Measurements from ENCODE around the gene CCDC192.

DNA sequence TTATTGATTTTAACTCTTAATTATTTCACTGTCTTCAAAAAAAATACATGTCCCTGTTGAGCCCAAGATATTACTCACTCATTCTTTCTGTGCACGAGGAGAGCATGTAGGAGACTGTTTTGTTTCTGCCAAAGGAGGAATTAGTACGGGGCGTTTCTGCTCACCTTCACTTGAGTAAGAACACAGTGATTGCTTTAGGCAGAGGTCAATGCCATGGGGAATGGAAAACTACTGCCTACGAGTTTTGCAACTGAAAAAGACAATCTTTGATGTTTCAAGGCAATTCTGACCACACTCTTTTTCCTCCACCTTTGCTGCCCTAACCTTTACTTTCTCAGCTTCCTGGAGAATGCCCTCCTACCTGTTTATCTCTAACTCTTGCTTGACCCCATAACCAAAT, 109.4 kb downstream of the CCDC192 start:
- no peak for TF ChIP-seq EP300 (IDR thresholded peaks at IDR 0.05)
- TF ChIP-seq, protein P1, sequence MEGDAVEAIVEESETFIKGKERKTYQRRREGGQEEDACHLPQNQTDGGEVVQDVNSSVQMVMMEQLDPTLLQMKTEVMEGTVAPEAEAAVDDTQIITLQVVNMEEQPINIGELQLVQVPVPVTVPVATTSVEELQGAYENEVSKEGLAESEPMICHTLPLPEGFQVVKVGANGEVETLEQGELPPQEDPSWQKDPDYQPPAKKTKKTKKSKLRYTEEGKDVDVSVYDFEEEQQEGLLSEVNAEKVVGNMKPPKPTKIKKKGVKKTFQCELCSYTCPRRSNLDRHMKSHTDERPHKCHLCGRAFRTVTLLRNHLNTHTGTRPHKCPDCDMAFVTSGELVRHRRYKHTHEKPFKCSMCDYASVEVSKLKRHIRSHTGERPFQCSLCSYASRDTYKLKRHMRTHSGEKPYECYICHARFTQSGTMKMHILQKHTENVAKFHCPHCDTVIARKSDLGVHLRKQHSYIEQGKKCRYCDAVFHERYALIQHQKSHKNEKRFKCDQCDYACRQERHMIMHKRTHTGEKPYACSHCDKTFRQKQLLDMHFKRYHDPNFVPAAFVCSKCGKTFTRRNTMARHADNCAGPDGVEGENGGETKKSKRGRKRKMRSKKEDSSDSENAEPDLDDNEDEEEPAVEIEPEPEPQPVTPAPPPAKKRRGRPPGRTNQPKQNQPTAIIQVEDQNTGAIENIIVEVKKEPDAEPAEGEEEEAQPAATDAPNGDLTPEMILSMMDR (IDR thresholded peaks at IDR 0.05): no peak

Data from ovary (tissue), 3 donors.